ENCODE data around the gene WNK1. TPM values are rescaled to one million over a fixed set of nuclear protein-coding genes. Genes with fewer than 3 reads are reported as not detected.
"Not testable (repeated sequence)": the region's sequence is repeated elsewhere in the genome, so short reads cannot be mapped to it uniquely, and the experiment has no call there.

WNK1 gene
- polyA plus RNA-seq, 2 of the 4 experiments (the other 2 are of a cell fraction) = 88.4 to 98.0 TPM

DNA sequence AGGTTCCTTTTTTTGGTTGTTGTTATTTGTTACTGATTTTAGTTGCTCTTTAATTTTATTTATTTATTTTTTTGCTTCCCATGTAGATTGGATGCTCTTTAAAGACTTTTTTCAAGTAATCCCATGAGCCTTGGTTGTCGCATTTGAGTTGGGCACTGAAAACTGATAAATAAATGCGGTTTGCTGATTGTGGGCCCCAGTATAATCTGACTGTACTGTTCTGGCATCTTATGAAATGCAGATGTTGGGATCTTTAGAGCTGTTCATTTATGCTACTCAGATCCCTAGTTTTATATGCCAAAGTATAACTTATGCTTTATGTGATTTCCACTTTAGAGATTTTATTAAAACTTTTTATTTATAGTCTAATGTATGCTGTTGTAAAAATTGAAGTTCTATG, 33.3 kb downstream of the WNK1 start:
- H3K9me3 ChIP-seq = no peaks in the 10 kb centered on the region
- POLR2A ChIA-PET = no interaction called here
- CTCF ChIA-PET = interaction anchor here (1.1 kb wide), 1 partner anchor 210 kb away, joined by 3 read pairs; no protein-coding TSS in a partner anchor

DNA sequence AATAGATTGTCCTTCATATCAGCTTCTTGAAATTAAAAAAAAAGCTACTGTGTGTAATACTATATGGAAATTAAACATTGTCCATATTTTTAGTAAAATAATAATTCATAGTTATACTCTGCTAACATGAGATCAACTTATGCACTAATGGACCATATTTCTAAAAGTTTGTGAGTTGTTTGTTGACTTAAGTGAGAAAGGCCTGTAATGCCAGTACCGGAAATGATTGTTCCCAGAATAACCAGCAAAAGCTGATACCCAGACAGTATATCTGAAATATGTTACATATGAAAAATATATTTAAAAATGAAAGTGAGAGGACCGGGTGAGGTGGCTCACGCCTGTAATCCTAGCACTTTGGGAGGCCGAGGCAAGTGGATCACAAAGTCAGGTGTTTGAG, 35.9 kb downstream of the WNK1 start:
- ChIA-PET CTCF (interaction anchor here (0.8 to 1.7 kb wide), 8 partner anchors 13 to 218 kb away, joined by 3 to 8 read pairs (median 4); no protein-coding TSS in a partner anchor), POLR2A (no interaction called here)
- H3K27ac ChIP-seq = no peak overlapping the region
- FAIRE-seq (no peak), DNase-seq (ENCODE audit: low read depth in 1 of 2, low spot score in 1 of 2) (no peak), ATAC-seq (no peak)
- H3K4me3 ChIP-seq = no peak overlapping the region
- H3K9me3 ChIP-seq = no peaks in the 10 kb centered on the region
- peak overlapping the region; percentile 47 for H3K4me2 ChIP-seq
- no peak for TF ChIP-seq PHF8 (IDR thresholded peaks at IDR 0.05; ENCODE audit: borderline replicate concordance, low read depth)
- TF ChIP-seq BHLHE40 (IDR thresholded peaks at IDR 0.05; ENCODE audit: low read depth, low read length) = no peak
- no peak for TF ChIP-seq HOXA7 (CRISPR knock-in tag; IDR thresholded peaks at IDR 0.05)
- TF ChIP-seq SREBF2 (IDR thresholded peaks at IDR 0.05) = no peak
- no peak for TF ChIP-seq SMC3 (IDR thresholded peaks at IDR 0.05)
- no peak for TF ChIP-seq EP300 (IDR thresholded peaks at IDR 0.05)
- no peak for TF ChIP-seq ZC3H11A (IDR thresholded peaks at IDR 0.05)
- no peak for TF ChIP-seq ELK1 (IDR thresholded peaks at IDR 0.05; ENCODE audit: low read depth, low read length)
- no peak for TF ChIP-seq ZFP36 (IDR thresholded peaks at IDR 0.05; ENCODE audit: borderline replicate concordance, partially characterized antibody)
- TF ChIP-seq ESRRA (IDR thresholded peaks at IDR 0.05; ENCODE audit: borderline replicate concordance, low read length) = no peak
- TF ChIP-seq TFCP2L1 (CRISPR knock-in tag; IDR thresholded peaks at IDR 0.05) = no peak
- no peak for TF ChIP-seq NPAS2 (CRISPR knock-in tag; IDR thresholded peaks at IDR 0.05; ENCODE audit: borderline replicate concordance)
- TF ChIP-seq RFX5 (IDR thresholded peaks at IDR 0.05) = no peak
- no peak for TF ChIP-seq ZSCAN20 (CRISPR knock-in tag; IDR thresholded peaks at IDR 0.05)
- TF ChIP-seq, protein P1, sequence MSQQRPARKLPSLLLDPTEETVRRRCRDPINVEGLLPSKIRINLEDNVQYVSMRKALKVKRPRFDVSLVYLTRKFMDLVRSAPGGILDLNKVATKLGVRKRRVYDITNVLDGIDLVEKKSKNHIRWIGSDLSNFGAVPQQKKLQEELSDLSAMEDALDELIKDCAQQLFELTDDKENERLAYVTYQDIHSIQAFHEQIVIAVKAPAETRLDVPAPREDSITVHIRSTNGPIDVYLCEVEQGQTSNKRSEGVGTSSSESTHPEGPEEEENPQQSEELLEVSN (IDR thresholded peaks at IDR 0.05; ENCODE audit: borderline replicate concordance, low read depth) = no peak
- no peak for TF ChIP-seq BCL3 (IDR thresholded peaks at IDR 0.05)
- 81% methylated on average over 4 of the region's 4 CpGs for WGBS (ENCODE audit: missing lambda C conversion rate)
- H3K4me1 ChIP-seq = peaks cover 72% of the 10 kb centered on the region

More for the DNA sequence above, 33.3 kb downstream of the WNK1 start:
- FAIRE-seq (no peak), ATAC-seq (no peak), DNase-seq (ENCODE audit: low read depth in 1 of 2, low spot score in 1 of 2) (no peak)
- Histone ChIP-seq H3K27ac (no peak overlapping the region), H3K4me2 (no peak overlapping the region), H3K4me1 (peaks cover 74% of the 10 kb centered on the region), H3K4me3 (no peak overlapping the region)
- WGBS (ENCODE audit: missing lambda C conversion rate) = 97% methylated on average over 2 of the region's 2 CpGs
- TF ChIP-seq ZFP36 (IDR thresholded peaks at IDR 0.05; ENCODE audit: borderline replicate concordance, partially characterized antibody) (no peak), FOSL2 (IDR thresholded peaks at IDR 0.05) (no peak), FOSL2 (CRISPR knock-in tag; IDR thresholded peaks at IDR 0.05) (no peak), NPAS2 (CRISPR knock-in tag; IDR thresholded peaks at IDR 0.05; ENCODE audit: borderline replicate concordance) (no peak), JUN (IDR thresholded peaks at IDR 0.05) (no peak), RCOR1 (IDR thresholded peaks at IDR 0.05; ENCODE audit: low read depth, low read length) (no peak), HOXA7 (CRISPR knock-in tag; IDR thresholded peaks at IDR 0.05) (no peak), KDM5A (IDR thresholded peaks at IDR 0.05) (no peak), NFE2L2 (conservative IDR thresholded peaks at IDR 0.05; ENCODE audit: low read length) (no peak)
- TF ChIP-seq, protein P2, sequence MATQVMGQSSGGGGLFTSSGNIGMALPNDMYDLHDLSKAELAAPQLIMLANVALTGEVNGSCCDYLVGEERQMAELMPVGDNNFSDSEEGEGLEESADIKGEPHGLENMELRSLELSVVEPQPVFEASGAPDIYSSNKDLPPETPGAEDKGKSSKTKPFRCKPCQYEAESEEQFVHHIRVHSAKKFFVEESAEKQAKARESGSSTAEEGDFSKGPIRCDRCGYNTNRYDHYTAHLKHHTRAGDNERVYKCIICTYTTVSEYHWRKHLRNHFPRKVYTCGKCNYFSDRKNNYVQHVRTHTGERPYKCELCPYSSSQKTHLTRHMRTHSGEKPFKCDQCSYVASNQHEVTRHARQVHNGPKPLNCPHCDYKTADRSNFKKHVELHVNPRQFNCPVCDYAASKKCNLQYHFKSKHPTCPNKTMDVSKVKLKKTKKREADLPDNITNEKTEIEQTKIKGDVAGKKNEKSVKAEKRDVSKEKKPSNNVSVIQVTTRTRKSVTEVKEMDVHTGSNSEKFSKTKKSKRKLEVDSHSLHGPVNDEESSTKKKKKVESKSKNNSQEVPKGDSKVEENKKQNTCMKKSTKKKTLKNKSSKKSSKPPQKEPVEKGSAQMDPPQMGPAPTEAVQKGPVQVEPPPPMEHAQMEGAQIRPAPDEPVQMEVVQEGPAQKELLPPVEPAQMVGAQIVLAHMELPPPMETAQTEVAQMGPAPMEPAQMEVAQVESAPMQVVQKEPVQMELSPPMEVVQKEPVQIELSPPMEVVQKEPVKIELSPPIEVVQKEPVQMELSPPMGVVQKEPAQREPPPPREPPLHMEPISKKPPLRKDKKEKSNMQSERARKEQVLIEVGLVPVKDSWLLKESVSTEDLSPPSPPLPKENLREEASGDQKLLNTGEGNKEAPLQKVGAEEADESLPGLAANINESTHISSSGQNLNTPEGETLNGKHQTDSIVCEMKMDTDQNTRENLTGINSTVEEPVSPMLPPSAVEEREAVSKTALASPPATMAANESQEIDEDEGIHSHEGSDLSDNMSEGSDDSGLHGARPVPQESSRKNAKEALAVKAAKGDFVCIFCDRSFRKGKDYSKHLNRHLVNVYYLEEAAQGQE (IDR thresholded peaks at IDR 0.05) = no peak

GRCh38 chr12:788762-789161, 36.4 kb downstream of the WNK1 start:
- ATAC-seq, POLR2A ChIA-PET: not testable (repeated sequence)

More at GRCh38 chr12:788762-789161, 36.4 kb downstream of the WNK1 start:
- FAIRE-seq; H3K27ac ChIP-seq; DNase-seq (ENCODE audit: low read depth in 1 of 2, low spot score in 1 of 2); H3K4me3 ChIP-seq; H3K9me3 ChIP-seq: not testable (repeated sequence)
- WGBS (ENCODE audit: missing lambda C conversion rate) = 74% methylated on average over 4 of the region's 4 CpGs
- CTCF ChIA-PET = interaction anchor here (0.8 to 1.7 kb wide), 4 partner anchors 13 to 218 kb away, joined by 4 to 8 read pairs (median 4); no protein-coding TSS in a partner anchor
- H3K4me2 ChIP-seq = peak overlapping the region; percentile 47
- H3K4me1 ChIP-seq = peaks cover 73% of the 10 kb centered on the region

Measured in A549 (cell line).